Measurements from ENCODE around the gene HM13.
"Not testable (repeated sequence)": the region's sequence is repeated elsewhere in the genome, so short reads cannot be mapped to it uniquely, and the experiment has no call there.

HM13 gene

DNA sequence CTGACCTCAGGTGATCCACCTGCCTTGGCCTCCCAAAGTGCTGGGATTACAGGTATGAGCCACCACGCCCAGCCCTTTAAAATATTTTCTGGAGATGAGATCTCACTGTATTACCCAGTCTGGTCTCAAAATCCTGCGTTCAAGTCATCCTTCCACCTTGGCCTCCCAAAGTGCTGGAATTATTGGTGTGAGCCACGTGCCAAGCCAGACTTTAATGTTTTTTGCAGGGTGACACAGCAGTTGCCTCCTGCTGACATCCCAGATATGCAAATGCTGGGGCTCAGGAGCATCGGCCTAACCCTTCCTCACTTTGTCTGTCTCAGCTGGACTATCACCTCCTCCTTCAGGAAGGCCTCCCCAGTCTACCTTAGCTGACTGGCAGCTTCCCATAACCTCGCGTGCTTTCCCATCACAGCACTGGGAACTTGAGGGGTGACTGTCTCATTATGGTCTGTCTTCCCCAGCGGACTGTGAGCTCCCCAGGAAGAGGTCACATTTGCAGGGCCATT lies 76.5 kb downstream of the HM13 start:
- DNase-seq (ENCODE audit: low read depth in 2 of 2) = no peak

DNA sequence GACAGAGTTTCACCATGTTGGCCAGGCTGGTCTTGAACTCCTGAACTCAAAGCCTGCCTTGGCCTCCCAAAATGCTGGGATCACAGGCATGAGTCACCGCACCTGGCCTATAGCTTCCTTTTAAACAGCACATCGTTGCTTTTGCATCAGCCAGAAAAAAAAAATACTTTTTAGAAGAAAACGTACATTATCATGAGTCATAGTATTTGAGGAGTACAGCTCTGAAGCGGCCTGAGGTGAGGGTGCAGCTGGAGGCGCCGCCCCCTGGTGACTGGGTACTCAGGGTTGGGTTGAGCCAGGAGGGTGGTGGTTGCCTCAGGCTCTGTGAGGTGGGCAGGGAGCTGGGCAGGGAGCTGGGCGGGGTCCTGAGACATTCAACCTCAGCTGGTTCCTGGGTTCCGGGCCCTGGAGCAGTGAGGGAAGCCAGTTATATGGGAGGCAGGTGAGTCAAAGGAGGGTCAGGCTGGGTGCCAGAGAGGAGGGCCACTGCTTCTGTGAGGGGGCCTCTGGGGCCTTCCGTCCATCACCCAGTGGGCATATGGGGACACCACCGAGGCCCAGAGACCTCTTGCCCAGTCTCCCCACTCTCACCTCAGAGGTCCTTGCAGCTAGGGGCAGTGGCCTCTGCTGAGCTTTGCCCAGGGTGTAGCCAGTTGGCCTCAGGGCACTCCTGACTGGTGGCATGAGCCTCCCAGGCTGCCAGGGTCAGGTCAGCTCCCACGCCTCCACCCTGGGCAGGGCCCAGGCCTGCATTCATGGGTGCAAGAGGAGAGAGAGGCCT lies 79.2 kb downstream of the HM13 start:
- DNase-seq (ENCODE audit: low read depth in 2 of 2) = no peak

DNA sequence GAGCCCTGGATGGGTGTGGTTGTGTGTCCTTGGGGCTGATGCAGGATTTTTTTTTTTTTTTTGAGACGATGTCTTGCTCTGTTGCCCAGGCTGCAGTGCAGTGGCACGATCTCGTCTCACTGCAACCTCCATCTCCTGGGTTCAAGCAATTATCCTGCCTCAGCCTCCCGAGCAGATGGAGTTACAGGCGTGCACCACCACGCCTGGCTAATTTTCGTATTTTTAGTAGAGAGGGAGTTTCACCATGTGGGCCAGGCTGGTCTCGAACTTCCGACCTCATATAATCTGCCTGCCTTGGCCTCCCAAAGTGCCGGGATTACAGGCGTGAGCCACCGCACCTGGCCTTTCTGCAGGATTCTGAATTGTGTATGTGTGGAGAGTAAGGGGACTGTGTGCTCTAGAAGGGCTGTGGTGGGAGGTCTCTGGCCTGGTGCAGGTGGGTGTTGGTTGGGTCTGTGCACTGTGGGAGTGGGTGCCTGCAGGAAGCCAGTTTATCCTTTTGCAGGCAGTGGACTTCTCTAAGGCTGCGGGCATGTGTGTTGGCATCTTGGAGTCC lies 79.8 kb downstream of the HM13 start:
- no peak for DNase-seq (ENCODE audit: low read depth in 2 of 2)

- no peak for DNase-seq (ENCODE audit: low read depth in 2 of 2)
Observed at GRCh38 chr20:31594558-31595379, 80.5 kb downstream of the HM13 start.

DNA sequence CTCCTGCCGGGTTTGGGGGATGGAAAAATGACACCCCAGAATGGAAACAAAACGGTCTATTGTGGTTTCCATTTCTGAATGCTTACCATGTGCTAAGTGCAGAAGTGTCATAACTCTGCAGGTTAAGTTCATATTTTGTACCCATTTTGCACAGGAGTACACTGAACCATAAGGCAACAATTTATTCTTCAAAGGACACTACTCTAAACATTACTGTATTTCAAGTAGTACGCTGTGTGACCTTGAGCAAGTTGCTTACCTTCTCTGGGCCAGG lies 81.1 kb downstream of the HM13 start:
- no peak for DNase-seq (ENCODE audit: low read depth in 2 of 2)

- peak; percentile 58 to 59 for DNase-seq (ENCODE audit: low read depth in 2 of 2)
Observed at GRCh38 chr20:31595654-31596411, 81.6 kb downstream of the HM13 start.

- DNase-seq (ENCODE audit: low read depth in 2 of 2) = not testable (repeated sequence)
Observed at GRCh38 chr20:31596412-31596715, 82.1 kb downstream of the HM13 start.

- no peak for DNase-seq (ENCODE audit: low read depth in 2 of 2)
Observed at GRCh38 chr20:31596831-31597480, 82.7 kb downstream of the HM13 start.

DNA sequence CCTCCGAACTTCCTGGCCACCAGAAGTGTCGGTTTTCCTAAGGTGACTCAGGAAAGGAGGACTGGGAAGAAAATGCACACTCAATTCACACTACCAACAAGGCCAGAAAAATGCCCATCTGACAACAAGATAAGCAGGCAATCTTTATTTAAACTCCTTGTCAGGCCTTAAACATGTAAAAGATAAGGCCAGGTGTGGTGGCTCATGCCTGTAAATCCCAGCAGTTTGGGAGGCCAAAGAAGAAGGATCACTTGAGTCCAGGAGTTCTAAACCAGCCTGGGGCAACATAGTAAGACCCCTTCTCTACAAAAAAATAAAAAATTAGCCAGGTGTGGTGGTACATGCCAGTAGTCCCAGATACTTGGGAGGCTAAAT lies 83.2 kb downstream of the HM13 start:
- no peak for DNase-seq (ENCODE audit: low read depth in 2 of 2)

DNA sequence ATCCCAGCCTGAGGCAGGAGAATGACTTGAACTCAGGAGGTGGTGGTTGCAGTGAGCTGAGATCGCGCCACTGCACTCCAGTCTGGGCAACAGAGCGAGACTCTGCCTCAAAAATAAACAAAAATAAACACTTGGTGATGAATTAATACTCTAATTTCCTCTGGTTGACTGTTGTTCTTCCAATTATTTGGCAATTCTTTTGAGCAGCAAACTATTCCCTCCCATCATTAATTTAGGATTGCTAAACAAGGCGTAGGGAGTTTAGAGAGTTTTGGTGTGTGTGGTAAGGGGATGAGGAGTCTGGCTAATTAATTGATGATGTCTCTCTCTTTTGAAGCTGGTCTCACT lies 88.2 kb downstream of the HM13 start:
- DNase-seq (ENCODE audit: low read depth in 2 of 2) = no peak

GRCh38 chr20:31602779-31603441 lies 88.7 kb downstream of the HM13 start:
- DNase-seq (ENCODE audit: low read depth in 2 of 2) = no peak

- DNase-seq (ENCODE audit: low read depth in 2 of 2) = peak; percentile 68 to 72
Observed at GRCh38 chr20:31603822-31604566, 89.8 kb downstream of the HM13 start.

DNA sequence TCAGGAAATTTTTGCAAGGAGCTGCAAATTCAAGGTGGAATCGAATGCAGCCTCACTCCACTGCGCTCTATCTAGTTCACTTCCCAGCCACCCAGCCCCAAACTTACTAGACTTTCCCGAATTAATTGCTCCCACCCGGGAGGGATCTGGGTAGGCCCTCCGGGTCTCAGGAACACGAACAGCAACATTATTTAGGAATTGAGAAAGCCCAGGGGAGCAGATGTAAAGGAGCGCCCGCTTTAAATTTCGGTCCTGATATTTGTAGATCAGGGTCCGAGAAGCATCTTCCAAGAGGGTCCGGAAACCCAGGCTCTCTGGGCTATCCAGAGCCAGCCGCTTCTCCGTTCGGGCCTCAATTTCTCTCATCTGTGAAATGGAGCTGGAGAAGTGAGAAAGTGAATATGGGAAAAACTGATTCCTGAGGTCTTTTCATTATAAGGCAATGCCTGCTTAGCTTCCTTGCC lies 90.4 kb downstream of the HM13 start:
- DNase-seq (ENCODE audit: low read depth in 2 of 2) = no peak

- peak; percentile 76 to 80 for DNase-seq (ENCODE audit: low read depth in 2 of 2)
Observed at GRCh38 chr20:31605031-31605901, 91.0 kb downstream of the HM13 start, which contains the start of gene ID1. Gene ID1 (plus strand): TSS chr20:31605289. CDS start chr20:31605388, 99 bp downstream.

GRCh38 chr20:31605902-31606803 lies 91.9 kb downstream of the HM13 start:
- DNase-seq (ENCODE audit: low read depth in 2 of 2) = no peak

DNA sequence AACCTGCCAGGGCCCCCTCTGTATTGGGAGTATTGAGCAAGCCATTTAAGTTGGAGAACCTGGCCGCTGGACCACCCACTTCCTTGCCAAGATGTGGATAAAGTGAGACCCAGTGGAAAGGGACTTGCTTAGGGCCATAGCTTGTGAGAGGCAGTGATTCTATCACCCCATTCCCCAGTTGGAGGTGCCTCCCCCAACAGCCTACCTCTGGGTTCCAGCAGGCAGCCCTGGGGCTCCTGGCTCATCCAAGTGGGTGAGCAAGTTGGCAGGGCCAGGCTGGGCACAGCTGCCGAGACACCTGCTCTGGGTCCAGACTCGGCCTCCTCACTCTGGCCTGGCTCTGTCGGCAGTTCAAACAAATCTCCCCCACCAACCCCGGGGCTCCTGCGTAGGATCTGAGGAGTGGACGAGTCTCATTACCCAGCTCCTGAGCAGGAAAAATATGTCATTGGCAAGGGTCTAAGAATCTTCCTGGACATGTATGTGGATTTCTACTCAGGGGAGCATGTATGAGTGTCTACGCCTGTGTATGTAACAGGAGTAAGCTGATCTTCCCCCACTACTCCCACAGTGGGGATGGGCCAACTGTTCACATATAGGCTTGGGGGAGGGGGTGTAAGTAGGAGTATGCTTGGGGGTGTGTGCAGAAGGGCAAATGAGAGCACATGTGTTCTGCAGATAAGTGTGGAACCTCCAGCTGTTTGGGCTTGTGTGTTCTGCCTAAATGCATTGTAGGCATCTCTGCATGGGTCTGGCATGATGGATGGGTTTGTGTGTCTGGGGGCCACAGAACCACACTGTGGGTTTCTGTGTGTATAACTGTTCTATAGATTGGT lies 92.8 kb downstream of the HM13 start:
- DNase-seq (ENCODE audit: low read depth in 2 of 2) = peak in 1 of 2 experiments; percentile 45

GRCh38 chr20:31607640-31608250 lies 93.5 kb downstream of the HM13 start:
- no peak for DNase-seq (ENCODE audit: low read depth in 2 of 2)

Data from fibroblast of skin of left biceps (primary cell).